ENCODE measurements around the gene G3BP1.

Gene G3BP1

GRCh38 chr5:151740958-151741373, 30.8 kb upstream of the G3BP1 start:
- no peak overlapping the region for H2AFZ ChIP-seq (ENCODE audit: low read depth, low read length)

GRCh38 chr5:151741678-151742423, 29.9 kb upstream of the G3BP1 start:
- Histone ChIP-seq H3K27me3 (ENCODE audit: insufficient read depth, low read length) (no peaks in the 10 kb centered on the region), H3K4me1 (ENCODE audit: insufficient read depth, low read length) (peaks cover 9% of the 10 kb centered on the region)

More at GRCh38 chr5:151740958-151741373, 30.8 kb upstream of the G3BP1 start:
- Histone ChIP-seq H3K27me3 (ENCODE audit: insufficient read depth, low read length) (no peaks in the 10 kb centered on the region), H3K4me1 (ENCODE audit: insufficient read depth, low read length) (peaks cover 9% of the 10 kb centered on the region), H3K4me3 (ENCODE audit: low read length) (no peak overlapping the region), H3K36me3 (ENCODE audit: insufficient read depth, low read length) (peaks cover 14% of the 10 kb centered on the region), H3K9me3 (ENCODE audit: low read length) (no peaks in the 10 kb centered on the region)

DNA sequence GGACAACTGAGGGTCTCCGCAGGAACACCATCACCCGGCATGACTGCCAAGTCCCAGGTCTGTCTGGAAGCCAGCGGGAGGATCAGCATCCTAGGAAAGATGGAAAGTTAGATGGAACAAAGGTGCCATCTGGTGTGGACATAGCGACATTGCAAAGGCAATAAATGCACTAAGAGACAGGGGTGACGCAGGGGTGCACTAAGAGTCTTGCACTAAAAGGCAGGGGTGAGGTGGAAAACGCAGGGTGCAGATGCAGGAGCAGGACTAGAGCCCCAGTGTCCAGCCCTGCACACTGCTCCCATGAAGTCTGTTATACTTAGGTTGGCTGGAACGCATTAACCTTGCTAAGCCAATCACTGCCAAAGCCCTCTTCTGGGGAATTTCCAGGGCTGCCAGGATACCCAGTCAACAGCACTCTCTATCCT, 28.9 kb upstream of the G3BP1 start:
- Histone ChIP-seq H3K4me3 (ENCODE audit: low read length) (no peak overlapping the region), H3K4me1 (ENCODE audit: insufficient read depth, low read length) (peaks cover 9% of the 10 kb centered on the region), H3K36me3 (ENCODE audit: insufficient read depth, low read length) (peaks cover 15% of the 10 kb centered on the region), H3K9me3 (ENCODE audit: low read length) (no peaks in the 10 kb centered on the region), H3K27me3 (ENCODE audit: insufficient read depth, low read length) (no peaks in the 10 kb centered on the region), H2AFZ (ENCODE audit: low read depth, low read length) (no peak overlapping the region)

More at GRCh38 chr5:151741678-151742423, 29.9 kb upstream of the G3BP1 start:
- no peaks in the 10 kb centered on the region for H3K9me3 ChIP-seq (ENCODE audit: low read length)
- no peak overlapping the region for H2AFZ ChIP-seq (ENCODE audit: low read depth, low read length)
- peaks cover 15% of the 10 kb centered on the region for H3K36me3 ChIP-seq (ENCODE audit: insufficient read depth, low read length)
- H3K4me3 ChIP-seq (ENCODE audit: low read length), result no peak overlapping the region

GRCh38 chr5:151743530-151743929, 28.2 kb upstream of the G3BP1 start:
- Histone ChIP-seq H3K27me3 (ENCODE audit: insufficient read depth, low read length) (no peaks in the 10 kb centered on the region), H2AFZ (ENCODE audit: low read depth, low read length) (no peak overlapping the region), H3K9me3 (ENCODE audit: low read length) (no peaks in the 10 kb centered on the region), H3K36me3 (ENCODE audit: insufficient read depth, low read length) (peaks cover 15% of the 10 kb centered on the region), H3K4me3 (ENCODE audit: low read length) (no peak overlapping the region), H3K4me1 (ENCODE audit: insufficient read depth, low read length) (peaks cover 9% of the 10 kb centered on the region)

- peaks cover 4% of the 10 kb centered on the region for H3K4me1 ChIP-seq (ENCODE audit: insufficient read depth, low read length)
- H3K4me3 ChIP-seq (ENCODE audit: low read length), result no peak overlapping the region
- no peak overlapping the region for H2AFZ ChIP-seq (ENCODE audit: low read depth, low read length)
- peaks cover 15% of the 10 kb centered on the region for H3K36me3 ChIP-seq (ENCODE audit: insufficient read depth, low read length)
- H3K27me3 ChIP-seq (ENCODE audit: insufficient read depth, low read length), result no peaks in the 10 kb centered on the region
- H3K9me3 ChIP-seq (ENCODE audit: low read length), result no peaks in the 10 kb centered on the region
These were observed 26.6 kb upstream of the G3BP1 start for GRCh38 chr5:151745071-151745705.

- Histone ChIP-seq H2AFZ (ENCODE audit: low read depth, low read length) (no peak overlapping the region), H3K4me3 (ENCODE audit: low read length) (no peak overlapping the region), H3K9me3 (ENCODE audit: low read length) (no peaks in the 10 kb centered on the region), H3K36me3 (ENCODE audit: insufficient read depth, low read length) (peaks cover 12% of the 10 kb centered on the region), H3K27me3 (ENCODE audit: insufficient read depth, low read length) (no peaks in the 10 kb centered on the region), H3K4me1 (ENCODE audit: insufficient read depth, low read length) (no peaks in the 10 kb centered on the region)
These were observed 21.6 kb upstream of the G3BP1 start for GRCh38 chr5:151750121-151750520.

DNA sequence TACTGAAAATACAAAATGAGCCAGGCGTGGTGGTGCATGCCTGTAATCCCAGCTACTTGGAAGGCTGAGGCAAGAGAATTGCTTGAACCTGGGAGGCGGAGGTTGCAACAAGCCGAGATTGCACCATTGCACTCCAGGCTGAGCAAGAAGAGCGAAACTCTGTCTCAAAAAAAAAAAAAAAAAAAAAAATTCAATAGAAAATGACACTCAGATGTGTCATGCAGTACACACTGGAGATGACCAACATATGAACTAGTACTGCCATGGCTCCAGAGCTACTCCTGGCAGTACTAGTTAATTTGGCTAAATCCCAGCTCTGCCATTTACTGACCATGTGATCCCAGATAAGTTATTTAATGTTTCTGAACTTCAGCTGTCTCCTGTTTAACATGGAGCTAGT, 20.7 kb upstream of the G3BP1 start:
- no peaks in the 10 kb centered on the region for H3K4me1 ChIP-seq (ENCODE audit: insufficient read depth, low read length)
- H3K9me3 ChIP-seq (ENCODE audit: low read length), result no peaks in the 10 kb centered on the region
- no peaks in the 10 kb centered on the region for H3K27me3 ChIP-seq (ENCODE audit: insufficient read depth, low read length)
- no peak overlapping the region for H2AFZ ChIP-seq (ENCODE audit: low read depth, low read length)
- H3K4me3 ChIP-seq (ENCODE audit: low read length), result no peak overlapping the region
- peaks cover 3% of the 10 kb centered on the region for H3K36me3 ChIP-seq (ENCODE audit: insufficient read depth, low read length)

GRCh38 chr5:151751593-151751992, 20.2 kb upstream of the G3BP1 start:
- no peak overlapping the region for H3K4me3 ChIP-seq (ENCODE audit: low read length)
- H2AFZ ChIP-seq (ENCODE audit: low read depth, low read length), result no peak overlapping the region
- no peaks in the 10 kb centered on the region for H3K9me3 ChIP-seq (ENCODE audit: low read length)
- no peaks in the 10 kb centered on the region for H3K4me1 ChIP-seq (ENCODE audit: insufficient read depth, low read length)
- no peaks in the 10 kb centered on the region for H3K27me3 ChIP-seq (ENCODE audit: insufficient read depth, low read length)
- peaks cover 3% of the 10 kb centered on the region for H3K36me3 ChIP-seq (ENCODE audit: insufficient read depth, low read length)

- H3K27me3 ChIP-seq (ENCODE audit: insufficient read depth, low read length), result no peaks in the 10 kb centered on the region
- H3K9me3 ChIP-seq (ENCODE audit: low read length), result no peaks in the 10 kb centered on the region
- peaks cover 13% of the 10 kb centered on the region for H3K4me1 ChIP-seq (ENCODE audit: insufficient read depth, low read length)
- H3K36me3 ChIP-seq (ENCODE audit: insufficient read depth, low read length), result peaks cover 3% of the 10 kb centered on the region
- H2AFZ ChIP-seq (ENCODE audit: low read depth, low read length), result no peak overlapping the region
- no peak overlapping the region for H3K4me3 ChIP-seq (ENCODE audit: low read length)
These were observed 16.4 kb upstream of the G3BP1 start for GRCh38 chr5:151755383-151755782.

DNA sequence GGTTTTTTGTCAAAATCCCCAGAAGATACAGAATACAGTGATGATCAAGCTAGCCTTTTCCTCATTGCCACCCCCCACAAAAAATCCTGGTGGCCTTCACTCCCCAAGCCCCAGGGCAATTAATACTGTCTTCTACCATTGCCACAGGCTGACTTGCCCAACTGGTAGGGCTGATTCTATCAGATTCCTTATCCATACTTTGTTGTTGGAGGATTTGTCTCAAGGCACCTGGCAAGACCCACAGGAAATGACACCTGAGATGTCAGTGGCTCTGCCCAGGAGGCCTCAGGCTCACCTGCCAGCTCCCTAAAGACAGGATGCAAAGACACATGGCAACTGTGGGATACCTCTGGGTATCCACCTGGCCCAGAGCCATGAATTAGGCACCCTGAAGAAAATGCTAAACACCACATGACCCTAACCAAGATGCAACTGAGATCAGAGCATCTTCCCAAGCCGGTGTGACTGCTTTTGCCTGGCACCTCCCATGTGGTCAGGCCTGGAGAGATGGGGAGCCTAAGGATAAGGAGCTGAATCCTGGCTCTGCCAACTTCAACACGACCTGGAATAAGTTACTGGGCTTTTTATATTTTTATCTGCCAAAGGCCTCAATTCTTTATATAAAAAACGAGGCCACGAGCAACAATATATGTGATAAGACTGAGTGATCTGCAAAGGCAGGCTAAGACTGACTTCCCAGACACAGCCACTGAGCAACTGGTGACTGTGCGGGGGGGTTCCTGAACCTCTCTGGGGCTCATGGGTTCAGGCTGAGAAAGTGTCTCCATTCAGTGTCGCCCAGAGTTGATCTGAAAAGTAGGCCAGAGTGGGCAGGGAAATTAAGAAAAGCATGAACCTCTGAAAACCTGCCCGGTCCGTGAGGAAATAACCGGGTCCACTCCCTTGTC, 14.3 kb upstream of the G3BP1 start:
- peak overlapping the region; percentile 61 for H3K4me3 ChIP-seq (ENCODE audit: low read length)
- H2AFZ ChIP-seq (ENCODE audit: low read depth, low read length), result peak overlapping the region; percentile 32
- H3K4me1 ChIP-seq (ENCODE audit: insufficient read depth, low read length), result peaks cover 13% of the 10 kb centered on the region
- no peaks in the 10 kb centered on the region for H3K9me3 ChIP-seq (ENCODE audit: low read length)
- H3K27me3 ChIP-seq (ENCODE audit: insufficient read depth, low read length), result no peaks in the 10 kb centered on the region
- peaks cover 3% of the 10 kb centered on the region for H3K36me3 ChIP-seq (ENCODE audit: insufficient read depth, low read length)

DNA sequence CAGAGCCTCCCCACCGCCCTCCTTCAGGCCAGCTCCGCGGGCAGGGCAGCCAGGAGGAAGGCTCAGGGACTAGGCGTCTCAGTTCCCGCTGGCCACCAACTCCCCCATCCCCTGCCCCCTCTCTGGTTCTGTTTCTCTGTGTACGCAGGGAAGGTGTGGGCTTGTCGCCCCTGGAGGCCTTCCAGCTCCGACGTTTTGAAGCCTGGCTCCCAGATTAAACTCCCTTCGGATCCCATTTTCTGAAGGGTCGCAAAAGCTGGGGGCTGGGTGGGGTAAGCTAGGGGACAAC, 13.7 kb upstream of the G3BP1 start:
- Histone ChIP-seq H3K27me3 (ENCODE audit: insufficient read depth, low read length) (no peaks in the 10 kb centered on the region), H3K36me3 (ENCODE audit: insufficient read depth, low read length) (no peaks in the 10 kb centered on the region), H2AFZ (ENCODE audit: low read depth, low read length) (peak overlapping the region; percentile 32), H3K4me3 (ENCODE audit: low read length) (peak overlapping the region; percentile 61), H3K4me1 (ENCODE audit: insufficient read depth, low read length) (peaks cover 13% of the 10 kb centered on the region), H3K9me3 (ENCODE audit: low read length) (no peaks in the 10 kb centered on the region)

GRCh38 chr5:151758430-151759241, 13.1 kb upstream of the G3BP1 start, which contains the start of gene ATOX1:
ATOX1 (minus strand) TSS chr5:151758631; CDS start chr5:151758551, 80 bp downstream.
- Histone ChIP-seq H2AFZ (ENCODE audit: low read depth, low read length) (peak within 1 kb of the TSS; percentile 32), H3K4me3 (ENCODE audit: low read length) (peak within 1 kb of the TSS; percentile 61), H3K9me3 (ENCODE audit: low read length) (no peaks in the 10 kb centered on the region), H3K4me1 (ENCODE audit: insufficient read depth, low read length) (peaks cover 13% of the 10 kb centered on the region), H3K27me3 (ENCODE audit: insufficient read depth, low read length) (no peaks in the 10 kb centered on the region), H3K36me3 (ENCODE audit: insufficient read depth, low read length) (no peaks in the 10 kb centered on the region)
